Lower leg skin (tissue), 4 donors: Measurements from ENCODE around the gene SEC14L5. TPM values are rescaled to one million over a fixed set of nuclear protein-coding genes. Genes with fewer than 3 reads are reported as not detected.

Experiments
- DNase-seq, 2 donors: peaks; one replicate each; pipeline ENCODE4 v3.0.0-alpha.2; 2019; ENCODE audit warnings: low spot score in 2 of 2
- H3K4me3 ChIP-seq: fragments of 200-600 bp; sonication (generic); 2 replicates; pipeline ENCODE4 v1.5.1; 2017; ENCODE audit warnings: mild to moderate bottlenecking, low read depth; ENCODE audit not compliant: poor library complexity, severe bottlenecking
- CTCF ChIP-seq, 3 donors: fragments of 450-650 bp; IDR thresholded peaks; one replicate each; pipeline ENCODE4 v1.5.1; 2016; ENCODE audit warnings: antibody characterized with exemption in 3 of 3, mild to moderate bottlenecking in 3 of 3, moderate library complexity in 2 of 3
- POLR2A ChIP-seq, 2 donors: fragments of 450-650 bp; IDR thresholded peaks; one replicate each; pipeline ENCODE4 v1.6.1; 2016 to 2017; ENCODE audit warnings: antibody characterized with exemption in 2 of 2, mild to moderate bottlenecking in 1 of 2, moderate library complexity in 1 of 2
- WGBS, 2 donors: methylation state at CpG; one replicate each; pipeline ENCODE4 v1.1.5; 2018; 5-methylcytosine and 5-hydroxymethylcytosine counted together
- intact Hi-C: fragments of 100-400 bp; cut with DNase I; formaldehyde crosslinking; loops from one replicate; pipeline ENCODE4 v1.15.0; 2023; ENCODE audit warnings: low total_unique reads
- total RNA-seq, 4 donors: library from RNA; depleted of rRNA; stranded (reverse); fragments of >200 nt; gene quantifications; one replicate each; pipeline ENCODE4 v1.1.0, GENCODE V29; 2016

SEC14L5 gene
- total RNA-seq, 4 donors from 2014 or later = 0.91 to 2.6 (median 1.3) TPM

GRCh38 chr16:5003828-5004227, 45.7 kb downstream of the SEC14L5 start:
- DNase-seq = no peak
- WGBS, 2 donors = 85 to 92% methylated on average over 10 of the region's 10 CpGs
- intact Hi-C loops = no loop called here
- H3K4me3 ChIP-seq = no peak overlapping the region
- TF ChIP-seq POLR2A (IDR thresholded peaks at IDR 0.05) = no peak
- TF ChIP-seq CTCF (IDR thresholded peaks at IDR 0.05) = no peak

GRCh38 chr16:5004311-5004710, 46.2 kb downstream of the SEC14L5 start:
- intact Hi-C loops = no loop called here
- 70 to 76% methylated on average over 5 of the region's 5 CpGs for WGBS, 2 donors
- TF ChIP-seq POLR2A (IDR thresholded peaks at IDR 0.05) (no peak), CTCF (IDR thresholded peaks at IDR 0.05) (no peak)
- DNase-seq = no peak
- H3K4me3 ChIP-seq = no peak overlapping the region

GRCh38 chr16:5005916-5006315, 47.8 kb downstream of the SEC14L5 start:
- intact Hi-C loops = loop anchor here (5.0 kb wide), 1 partner anchor 1204 kb away; no protein-coding TSS in a partner anchor
- no peak for DNase-seq
- TF ChIP-seq CTCF (IDR thresholded peaks at IDR 0.05) = no peak
- no peak for TF ChIP-seq POLR2A (IDR thresholded peaks at IDR 0.05)
- WGBS, 2 donors = 70 to 78% methylated on average over 4 of the region's 4 CpGs
- no peak overlapping the region for H3K4me3 ChIP-seq

- no peak overlapping the region for H3K4me3 ChIP-seq
- 72 to 73% methylated on average over 22 of the region's 22 CpGs for WGBS, 2 donors
- TF ChIP-seq POLR2A (IDR thresholded peaks at IDR 0.05) (no peak), CTCF (IDR thresholded peaks at IDR 0.05) (no peak)
- no peak for DNase-seq
- intact Hi-C loops = loop anchor here (5.0 kb wide), 1 partner anchor 1204 kb away; no protein-coding TSS in a partner anchor
Observed at GRCh38 chr16:5006348-5007193, 48.4 kb downstream of the SEC14L5 start.

- 91 to 94% methylated on average over 10 of the region's 10 CpGs for WGBS, 2 donors
Observed at GRCh38 chr16:5007256-5007655, 49.1 kb downstream of the SEC14L5 start.

More at GRCh38 chr16:5007256-5007655, 49.1 kb downstream of the SEC14L5 start:
- no peak for DNase-seq
- H3K4me3 ChIP-seq = no peak overlapping the region
- intact Hi-C loops = loop anchor here (5.0 kb wide), 1 partner anchor 1205 kb away; no protein-coding TSS in a partner anchor
- TF ChIP-seq CTCF (IDR thresholded peaks at IDR 0.05) = no peak
